GM18858 (cell line): Measurements from ENCODE around the gene TEAD1.
"Not testable (repeated sequence)": the region's sequence is repeated elsewhere in the genome, so short reads cannot be mapped to it uniquely, and the experiment has no call there.

Source experiments
- ATAC-seq: cut with Tn5 transposase; IDR thresholded peaks from one replicate; pipeline ENCODE4 v1.9.1; 2021; ENCODE audit not compliant: unreplicated experiment

The TEAD1 gene

DNA sequence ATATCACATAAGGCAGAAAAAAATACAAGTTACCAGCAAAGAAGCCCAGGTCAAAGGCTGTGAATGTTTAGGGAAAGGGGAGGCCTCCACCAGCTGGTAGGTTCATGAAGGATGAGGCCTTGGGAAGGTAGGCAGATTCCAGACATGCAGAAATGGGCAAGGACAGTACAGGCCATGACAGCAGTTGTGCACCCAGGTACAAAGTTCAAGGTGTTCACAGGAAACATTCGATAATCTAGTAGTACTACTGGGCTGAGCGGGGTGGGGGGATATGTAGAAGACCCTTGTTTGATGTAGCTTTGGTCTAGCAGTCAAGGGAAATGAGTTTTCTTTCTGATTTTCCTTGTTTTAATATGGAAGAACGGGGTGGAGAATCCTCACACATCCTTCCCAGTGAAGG is 182.1 kb downstream of the TEAD1 start:
- no peak for ATAC-seq

DNA sequence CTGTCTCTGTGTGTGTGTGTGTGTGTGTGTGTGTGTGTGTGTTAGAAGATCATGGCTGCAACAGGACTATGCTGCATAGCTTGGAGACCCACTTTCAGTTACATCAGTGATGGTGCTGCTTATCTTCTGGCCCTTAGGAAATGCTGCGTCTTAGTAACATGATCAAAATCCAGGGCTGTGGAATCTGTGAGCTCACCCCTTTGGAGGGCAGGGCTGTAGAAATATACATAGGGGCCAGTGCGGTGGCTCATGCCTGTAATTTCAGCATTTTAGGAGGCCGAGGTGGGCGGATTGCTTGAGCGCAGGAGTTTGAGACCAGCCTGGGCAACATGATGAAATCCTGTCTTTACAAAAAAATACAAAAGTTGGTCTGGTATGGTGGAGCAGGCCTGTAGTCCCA is 183.4 kb downstream of the TEAD1 start:
- no peak for ATAC-seq

DNA sequence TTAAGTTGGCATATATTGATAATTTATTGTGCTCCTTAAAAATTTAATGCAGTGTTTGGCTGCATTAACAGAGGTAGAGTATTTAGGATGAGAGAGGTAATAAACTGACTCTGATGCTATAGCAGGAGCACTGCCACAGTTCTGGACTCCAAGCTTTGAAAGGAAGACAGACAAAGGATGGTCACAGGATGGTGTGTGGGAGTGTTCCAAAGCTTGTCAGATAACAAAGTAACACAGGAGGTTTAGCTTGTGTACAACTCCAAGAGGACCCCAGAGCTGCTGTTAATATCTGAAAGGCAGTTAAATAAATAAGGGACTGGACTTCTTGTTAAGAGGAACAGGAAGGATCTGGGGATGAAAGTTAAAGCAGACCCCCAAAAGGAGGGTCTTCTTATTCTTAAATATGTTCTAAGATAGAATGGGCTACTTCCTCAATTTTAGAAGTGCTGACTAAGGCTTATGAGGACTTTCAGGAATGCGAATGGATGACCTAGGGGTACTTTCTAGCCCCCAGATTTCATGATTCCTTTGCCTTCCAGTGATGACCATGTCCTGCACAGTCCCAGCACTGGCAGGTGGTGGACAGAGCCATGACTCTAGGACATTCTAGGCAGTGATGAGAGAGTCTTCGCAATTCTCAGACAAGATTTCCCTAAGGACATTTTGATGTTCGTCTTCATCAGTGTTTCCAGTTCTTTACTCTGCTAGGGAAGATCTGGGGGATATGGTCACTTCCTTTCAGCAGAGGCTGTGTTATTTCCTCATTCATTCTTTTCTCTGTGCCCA is 185.8 kb downstream of the TEAD1 start:
- ATAC-seq, result no peak

DNA sequence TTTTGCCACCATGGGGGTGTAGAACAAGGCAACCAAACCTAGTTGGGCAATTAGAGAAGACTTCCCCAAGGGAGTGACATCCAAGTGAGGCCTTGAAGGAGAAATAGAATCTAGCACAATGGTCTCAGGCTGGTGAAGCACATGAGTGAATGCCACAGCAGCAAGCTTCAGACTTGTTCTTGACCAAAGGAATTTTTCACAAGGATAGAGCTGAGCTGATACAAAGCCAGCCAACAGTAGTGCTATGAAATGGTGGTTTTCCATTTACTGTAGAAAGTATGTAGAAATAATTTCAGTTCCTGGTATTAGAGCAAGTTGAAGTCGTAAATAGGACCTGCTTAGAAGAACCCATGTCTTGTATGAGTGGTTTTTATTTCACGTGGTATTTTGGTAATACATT is 186.6 kb downstream of the TEAD1 start:
- ATAC-seq, result no peak

DNA sequence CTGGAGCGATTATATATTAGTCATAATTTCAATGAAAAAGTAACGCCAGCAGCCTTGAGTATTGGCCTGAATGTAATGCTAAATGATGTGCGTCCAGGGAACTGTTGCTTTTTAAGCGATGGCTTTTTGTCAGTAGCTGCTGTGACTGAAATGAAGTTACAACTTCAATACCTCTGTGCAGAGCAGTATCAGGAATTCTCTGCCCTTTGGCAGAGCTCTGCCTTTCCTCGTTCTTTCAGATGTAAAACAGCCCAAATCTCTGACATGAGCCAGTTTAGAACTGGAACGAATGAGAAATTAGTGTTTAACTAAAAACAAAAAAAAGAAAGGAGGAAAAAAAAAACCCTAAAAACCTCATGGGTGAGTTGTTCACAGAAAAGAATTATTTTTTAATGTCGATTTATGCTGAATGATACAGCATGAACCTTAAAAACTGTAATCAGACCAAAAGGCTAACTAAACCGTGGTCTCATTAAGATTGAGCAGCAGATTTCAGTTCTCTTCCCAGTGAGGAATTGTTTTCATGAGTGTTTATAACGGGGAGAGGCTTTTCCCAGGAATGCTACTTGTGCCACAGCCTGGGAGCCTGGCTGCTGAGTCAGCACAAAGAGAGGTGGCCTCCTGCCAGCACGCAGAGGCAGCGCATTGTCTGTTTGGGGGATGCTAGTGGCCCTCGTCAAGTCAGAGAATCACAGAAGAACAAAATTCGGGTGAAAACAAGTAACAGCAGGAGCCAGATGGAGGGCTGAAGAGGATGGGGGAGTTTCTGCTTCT is 188.7 kb downstream of the TEAD1 start:
- no peak for ATAC-seq

DNA sequence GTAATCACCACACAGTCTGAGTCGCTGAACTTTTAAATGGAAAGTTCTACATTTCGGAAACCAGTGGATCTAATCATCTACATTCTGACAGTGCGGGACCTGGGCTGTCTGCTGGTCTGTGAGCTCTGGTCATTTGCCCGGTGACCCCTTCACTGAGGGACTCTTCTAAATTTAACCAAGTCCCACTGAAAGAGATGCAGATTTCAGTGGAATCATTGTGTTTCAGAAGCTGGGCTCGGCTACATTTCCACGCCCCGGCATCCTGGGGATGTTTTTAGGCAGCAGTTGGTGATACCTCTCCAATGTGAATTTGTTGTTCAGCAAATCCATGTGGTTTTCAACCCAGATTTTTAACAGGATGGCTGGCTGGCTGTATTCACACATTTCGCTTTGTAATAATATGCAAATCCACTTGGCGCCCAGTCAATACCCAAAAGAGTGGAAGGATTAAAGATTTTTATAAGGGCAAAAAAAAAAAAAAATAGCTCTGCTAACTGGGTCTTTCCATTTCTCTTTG is 189.4 kb downstream of the TEAD1 start:
- ATAC-seq, result no peak

DNA sequence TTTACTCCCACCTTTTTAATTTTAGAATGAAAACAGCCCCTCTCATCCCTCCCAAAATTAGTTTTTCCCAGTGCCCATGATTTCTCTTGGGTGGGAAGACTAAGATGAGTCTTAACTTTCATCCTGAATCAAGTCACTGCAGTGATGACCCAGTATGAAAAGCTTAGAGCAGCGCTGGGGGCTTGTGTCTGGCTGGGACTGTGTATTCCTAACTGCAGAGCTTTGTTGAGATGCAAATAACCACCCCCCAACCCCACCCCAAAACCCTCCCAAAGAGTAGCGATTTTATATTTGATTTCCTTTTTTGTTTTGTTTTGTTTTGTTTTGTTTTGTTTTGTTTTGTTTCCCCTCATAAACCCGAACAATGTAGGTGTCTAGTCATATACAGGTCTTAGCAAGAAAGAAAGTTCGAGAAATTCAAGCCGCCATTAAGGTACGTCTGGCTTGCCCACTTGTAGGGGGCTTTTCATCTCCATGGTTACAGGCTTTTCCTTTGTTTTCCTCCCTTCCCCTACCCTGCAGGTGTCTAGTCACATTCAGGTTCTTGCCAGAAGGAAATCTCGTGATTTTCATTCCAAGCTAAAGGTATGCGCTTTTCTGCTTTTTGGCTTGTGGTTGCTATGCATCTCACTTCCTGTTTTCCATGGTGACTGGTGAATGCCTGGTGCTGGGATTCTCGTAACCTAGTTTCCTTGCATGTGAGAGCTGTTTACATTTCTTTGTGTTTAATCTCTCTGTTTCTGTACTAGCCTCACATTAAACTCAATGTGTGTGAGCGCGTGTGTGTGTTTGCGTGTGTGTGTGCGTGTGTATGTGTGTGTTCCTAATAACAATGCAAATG is 190.3 kb downstream of the TEAD1 start:
- no peak for ATAC-seq

DNA sequence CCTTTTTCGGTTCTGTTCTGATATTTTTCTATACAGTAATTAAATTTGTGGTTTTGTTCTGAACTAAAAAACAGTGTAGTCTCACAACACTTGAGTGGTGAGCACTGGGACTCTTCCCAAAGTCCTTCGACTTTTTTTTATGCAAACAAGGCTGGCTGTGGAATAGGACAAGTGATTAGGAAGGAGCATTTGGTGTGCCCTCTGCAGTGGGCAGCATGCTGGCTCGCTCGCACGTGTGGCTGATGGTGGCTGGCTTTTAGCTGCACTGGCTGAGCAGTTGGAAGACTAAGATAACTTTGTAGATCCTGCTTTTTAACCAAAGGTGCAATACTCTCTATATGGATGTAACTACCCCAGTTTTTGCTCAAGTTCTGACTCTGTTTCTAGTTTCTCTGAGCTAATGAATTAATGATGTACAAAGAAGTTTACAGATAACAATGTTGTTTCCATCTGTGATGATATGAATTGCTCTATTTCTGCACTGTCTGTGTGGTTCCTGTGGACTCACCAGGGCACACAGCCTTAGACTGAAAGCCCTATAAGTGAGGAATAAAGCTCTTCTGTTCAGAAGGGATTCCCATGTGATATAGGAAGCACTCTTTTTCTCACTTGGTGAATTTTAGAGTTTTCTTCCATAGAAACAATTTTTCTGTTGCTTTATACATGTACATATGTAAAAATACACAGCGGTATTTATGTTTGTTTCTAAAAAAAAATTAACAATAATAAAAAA is 191.8 kb downstream of the TEAD1 start:
- ATAC-seq, result no peak

DNA sequence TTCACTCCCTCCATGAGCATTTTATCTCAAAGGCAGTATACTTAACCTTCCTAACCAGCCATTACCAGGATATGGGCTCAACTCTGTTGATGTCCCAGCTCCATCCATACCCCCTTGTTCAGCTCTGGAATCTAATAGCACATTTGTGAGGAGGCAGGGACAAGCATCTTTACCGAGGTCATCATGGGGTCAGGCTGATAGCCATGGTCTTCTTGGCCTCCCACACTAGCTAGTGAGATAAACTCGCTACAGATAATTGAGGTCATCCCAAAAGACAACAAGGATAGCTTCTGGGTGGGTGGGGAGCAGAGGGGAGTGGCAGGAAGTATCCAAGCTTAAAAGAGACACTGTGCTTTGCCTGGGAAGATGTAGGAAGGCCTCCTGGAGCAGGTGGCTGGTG is 193.3 kb downstream of the TEAD1 start:
- no peak for ATAC-seq

DNA sequence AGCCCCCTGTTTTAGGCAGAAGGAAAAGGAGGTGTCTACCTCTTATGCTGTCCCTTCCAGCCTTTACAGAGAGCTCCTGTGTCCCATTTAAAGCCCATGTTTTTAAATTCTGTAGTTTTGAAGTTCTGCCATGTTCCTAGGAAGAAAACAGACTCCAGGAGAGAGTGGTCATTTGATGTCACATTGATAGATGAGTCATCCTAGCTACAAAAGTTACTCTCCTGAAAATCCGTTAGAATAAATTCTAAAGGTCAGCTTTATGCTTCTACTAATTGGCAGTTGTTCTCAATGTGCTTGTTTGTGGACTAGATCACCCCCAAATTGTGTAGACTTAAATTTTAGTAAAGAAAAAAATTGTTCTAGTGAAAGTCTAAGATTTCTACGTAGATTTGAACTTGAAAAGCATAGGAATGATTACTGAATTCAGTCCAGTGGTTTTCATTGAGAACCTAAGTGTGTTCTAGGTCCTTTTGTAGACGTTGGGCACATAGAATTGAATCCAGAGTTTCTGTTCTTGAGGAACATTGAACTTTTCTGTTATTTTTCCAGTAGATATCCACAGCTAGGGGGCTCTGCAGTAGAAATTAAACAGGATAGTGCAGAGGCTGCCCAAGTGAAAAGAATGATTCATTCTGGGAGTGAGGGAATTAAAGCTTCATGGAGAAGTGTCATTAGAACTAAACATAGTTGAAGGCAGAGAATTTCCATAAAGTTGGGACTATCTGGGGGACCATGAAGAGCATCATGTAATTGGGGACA is 194.3 kb downstream of the TEAD1 start:
- ATAC-seq, result no peak

DNA sequence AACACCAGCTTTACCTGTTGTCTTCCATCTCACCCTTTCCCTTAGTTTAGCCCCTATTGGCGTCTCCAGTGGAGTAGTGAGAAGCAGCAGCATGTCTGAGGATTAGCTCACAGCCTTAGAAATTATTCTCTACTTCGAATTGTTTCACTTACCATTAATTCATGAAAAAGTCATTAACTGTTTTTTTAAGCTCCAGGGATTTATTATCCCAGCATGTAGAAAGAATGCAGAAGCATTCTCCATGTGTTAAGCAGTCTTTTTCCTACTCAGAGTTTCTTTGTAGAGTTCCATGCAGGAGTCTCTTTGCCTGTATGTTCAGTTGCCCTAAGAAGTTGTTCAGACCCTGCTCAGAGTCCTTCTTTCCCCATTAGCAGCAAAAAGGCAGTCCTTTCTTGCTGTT is 197.0 kb downstream of the TEAD1 start:
- no peak for ATAC-seq

DNA sequence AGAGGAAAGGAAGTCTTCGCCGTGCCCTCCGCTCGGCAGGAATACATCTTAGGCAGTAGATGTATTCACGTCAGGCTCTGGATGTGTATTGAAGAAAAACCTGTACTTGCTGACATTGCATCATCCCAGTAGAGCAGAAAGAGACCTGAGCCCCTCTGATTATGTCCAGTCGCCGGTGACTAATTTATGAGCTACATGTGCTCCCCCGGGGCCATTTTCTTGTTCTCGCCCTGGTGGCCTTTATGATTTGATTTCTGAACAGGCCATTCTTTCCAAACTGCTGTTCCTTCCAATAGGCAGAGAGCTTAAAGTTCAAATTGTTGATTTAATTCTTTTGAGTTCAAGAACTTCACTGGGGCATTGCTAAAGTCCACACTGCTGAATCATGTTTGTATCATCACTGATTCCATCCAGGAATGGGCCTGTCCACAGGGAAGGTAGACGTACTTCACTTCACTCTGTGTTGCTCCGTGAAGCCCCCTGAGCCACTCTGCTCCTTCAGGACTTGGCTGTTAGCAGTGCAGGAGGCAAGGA is 197.6 kb downstream of the TEAD1 start:
- ATAC-seq, result no peak

DNA sequence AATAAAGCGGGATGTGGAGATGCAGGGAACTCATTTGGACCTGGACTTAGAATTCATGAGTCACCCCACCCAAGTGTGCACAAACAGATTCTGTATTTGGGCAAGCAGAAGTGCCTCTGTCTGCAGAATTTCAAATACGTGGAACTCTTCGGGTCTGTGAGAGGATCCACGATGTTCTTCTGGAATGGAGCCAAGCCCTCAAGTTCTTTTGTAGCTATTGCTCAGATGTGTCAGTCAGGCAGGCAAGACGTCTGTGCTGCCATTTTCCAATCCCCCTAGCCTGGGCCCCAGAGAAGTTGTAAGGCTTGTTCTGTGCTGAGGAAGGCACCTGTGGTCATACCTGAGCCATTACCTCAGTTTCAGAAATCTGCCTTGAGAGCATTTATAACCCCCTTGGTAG is 202.1 kb downstream of the TEAD1 start:
- ATAC-seq, result no peak

DNA sequence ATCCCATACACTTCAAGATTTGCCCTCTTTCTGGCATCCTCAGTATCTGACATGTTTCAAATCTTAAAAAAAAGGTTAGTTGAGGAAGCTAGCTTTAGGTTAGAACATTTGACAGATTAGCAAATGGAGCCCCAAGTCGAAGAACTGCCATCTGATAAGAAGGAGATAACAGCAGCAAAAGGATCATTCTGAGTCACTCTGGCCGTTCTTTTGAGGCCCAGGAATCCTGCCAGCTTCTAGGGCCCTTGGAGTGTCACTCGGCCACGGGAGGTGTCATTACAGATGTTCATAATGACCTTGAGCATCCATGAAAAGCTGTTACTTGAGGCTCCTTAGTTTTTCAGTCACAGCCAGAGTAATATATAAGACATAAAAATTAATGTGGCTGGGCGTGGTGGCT is 202.8 kb downstream of the TEAD1 start:
- no peak for ATAC-seq

DNA sequence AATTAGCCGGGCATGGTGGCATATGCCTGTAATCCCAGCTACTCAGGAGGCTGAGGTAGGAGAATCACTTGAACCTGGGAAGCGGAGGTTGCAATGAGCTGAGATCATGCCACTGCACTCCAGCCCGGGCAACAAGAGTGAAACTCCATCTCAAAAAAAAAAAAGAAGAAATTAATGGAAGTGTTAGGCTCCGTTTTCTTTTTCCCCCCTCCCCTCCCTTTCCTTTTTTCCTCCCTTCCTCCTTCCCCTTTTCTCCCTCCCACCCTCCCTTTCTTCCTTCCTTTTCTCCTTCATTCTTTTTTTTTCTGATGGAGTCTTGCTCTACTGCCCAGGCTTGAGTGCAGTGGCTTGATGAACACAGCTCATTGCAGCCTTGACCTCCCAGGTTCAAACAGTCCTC is 203.3 kb downstream of the TEAD1 start:
- not testable (repeated sequence) for ATAC-seq

DNA sequence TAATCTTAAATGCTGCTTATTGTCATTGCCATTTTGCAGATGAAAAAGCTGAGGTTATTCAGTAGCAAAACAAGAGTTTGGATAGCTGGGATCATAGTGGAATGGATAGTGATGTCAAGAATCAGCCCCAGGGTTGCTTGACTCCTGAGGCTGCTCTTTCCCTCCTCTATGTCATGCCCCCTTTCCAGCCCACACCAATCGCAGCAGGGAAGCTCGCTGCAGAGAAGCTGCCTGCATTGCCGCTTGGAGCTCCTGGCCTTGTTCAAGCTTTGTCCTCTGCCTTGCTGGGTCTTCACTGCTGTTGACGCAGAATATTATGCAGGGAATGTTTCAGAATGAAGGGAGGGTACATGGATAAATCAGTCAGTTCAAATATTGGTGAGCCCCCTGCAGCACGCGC is 206.1 kb downstream of the TEAD1 start:
- ATAC-seq, result no peak

DNA sequence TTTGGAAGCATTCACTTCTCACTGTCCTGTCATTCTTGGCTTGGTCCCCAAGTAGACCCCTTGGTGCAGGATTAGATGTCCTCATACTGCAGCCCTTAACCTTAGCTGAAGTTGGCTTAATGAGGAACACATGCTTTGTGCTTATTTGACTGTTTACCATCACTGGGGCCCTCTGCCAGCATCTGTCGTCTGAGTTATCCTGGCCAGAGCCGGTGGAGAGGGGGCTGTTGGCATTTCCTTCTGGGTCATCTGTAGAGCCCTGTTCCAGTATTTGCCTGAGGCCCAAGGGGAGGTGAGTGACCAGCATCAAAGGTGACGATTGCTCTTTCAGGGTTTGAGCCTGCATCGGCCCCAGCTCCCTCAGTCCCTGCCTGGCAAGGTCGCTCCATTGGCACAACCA is 208.4 kb downstream of the TEAD1 start:
- ATAC-seq, result no peak

DNA sequence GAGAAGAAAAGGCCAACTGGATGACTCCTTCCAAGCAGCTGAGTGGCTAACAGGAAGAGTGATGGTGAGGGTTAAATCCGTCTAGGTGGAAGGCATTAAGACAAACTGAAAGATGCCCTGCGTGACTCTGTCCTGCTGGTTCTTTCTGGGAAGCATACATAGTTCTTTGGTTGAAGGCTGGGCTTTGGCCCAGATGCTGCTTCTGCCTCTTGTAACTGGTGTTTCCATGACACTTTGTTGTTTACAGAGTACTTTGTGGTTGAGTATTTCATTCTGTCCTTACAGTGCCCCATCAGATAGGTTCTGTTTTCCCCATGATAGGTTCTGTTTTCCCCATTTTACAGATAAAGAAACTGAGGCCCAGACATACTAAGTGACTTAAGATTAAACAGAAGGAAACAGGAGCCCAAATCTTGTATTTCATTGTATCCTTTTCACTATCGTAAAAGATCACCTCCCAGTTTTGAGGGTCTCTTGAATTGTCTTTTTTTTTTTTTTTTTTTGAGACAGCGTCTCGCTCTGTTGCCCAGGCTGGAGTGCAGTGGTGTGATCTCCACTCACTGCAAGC is 210.6 kb downstream of the TEAD1 start:
- ATAC-seq, result no peak

DNA sequence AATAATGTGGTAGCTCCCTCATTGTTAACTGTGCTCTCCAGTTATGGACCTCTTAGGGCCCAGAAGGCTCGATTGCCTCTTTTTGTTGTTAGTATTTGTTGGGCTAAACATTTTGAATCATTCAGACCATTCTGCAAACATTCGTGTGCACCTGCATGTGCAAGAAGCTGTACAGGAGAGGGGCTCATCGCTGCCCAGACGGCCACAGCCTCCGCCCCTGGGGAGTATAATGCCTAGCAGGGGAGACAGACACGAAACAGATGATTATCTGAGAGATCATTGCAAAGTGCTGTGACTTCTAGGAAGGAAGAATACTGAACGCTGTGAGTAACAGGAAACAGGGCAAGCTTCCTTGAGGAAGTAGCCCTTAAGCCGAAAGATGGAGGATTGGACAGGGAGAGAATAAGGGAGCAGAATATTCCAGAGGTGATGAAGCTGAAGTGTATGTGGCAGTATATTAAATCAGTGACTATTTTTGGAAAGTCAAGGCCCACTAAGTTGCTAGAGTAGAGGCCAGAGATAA is 211.6 kb downstream of the TEAD1 start:
- ATAC-seq, result no peak
